ENCODE data around the gene ALCAM. TPM values are rescaled to one million over a fixed set of nuclear protein-coding genes. Genes with fewer than 3 reads are reported as not detected.
"Not testable (repeated sequence)": the region's sequence is repeated elsewhere in the genome, so short reads cannot be mapped to it uniquely, and the experiment has no call there.

Gene ALCAM
- polyA plus RNA-seq, 1 of the 3 experiments (the other 2 are of a cell fraction) = 58.3 TPM

DNA sequence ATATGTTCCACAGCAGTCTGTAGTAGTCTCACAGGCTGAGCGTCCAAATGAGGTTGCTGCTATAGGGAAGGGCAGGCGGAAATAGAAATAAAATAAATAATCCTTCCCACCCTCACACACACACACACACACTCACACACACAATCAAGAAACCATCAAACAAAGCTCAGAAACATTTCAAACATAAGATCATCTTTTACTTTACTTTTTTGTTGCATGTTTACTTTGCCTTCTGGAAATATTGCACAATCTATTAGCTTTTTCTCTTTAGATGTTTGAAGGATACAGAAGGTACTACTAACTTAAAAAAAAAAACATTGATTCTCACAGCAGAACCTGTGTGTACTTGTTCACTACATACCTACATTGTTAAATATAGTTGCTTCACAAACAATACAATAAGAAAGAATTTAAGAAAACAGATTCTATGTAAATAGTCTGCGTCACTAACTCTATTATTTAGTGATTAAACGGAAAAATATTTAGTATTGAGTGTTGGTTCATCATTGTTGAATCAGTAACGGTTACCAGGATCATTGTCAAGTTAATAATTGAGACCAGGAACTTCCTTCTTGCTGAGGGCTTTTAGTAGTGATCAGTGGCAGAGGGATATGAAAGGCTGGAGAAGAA is 20.5 kb downstream of the ALCAM start:
- H3F3A ChIP-seq (replicated peaks; ENCODE audit: insufficient read depth) = peaks cover 23% of the 10 kb centered on the region
- TF ChIP-seq, protein P1, sequence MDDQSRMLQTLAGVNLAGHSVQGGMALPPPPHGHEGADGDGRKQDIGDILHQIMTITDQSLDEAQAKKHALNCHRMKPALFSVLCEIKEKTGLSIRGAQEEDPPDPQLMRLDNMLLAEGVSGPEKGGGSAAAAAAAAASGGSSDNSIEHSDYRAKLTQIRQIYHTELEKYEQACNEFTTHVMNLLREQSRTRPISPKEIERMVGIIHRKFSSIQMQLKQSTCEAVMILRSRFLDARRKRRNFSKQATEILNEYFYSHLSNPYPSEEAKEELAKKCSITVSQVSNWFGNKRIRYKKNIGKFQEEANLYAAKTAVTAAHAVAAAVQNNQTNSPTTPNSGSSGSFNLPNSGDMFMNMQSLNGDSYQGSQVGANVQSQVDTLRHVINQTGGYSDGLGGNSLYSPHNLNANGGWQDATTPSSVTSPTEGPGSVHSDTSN (IDR thresholded peaks at IDR 0.05) = no peak
- TF ChIP-seq RAD21 (IDR thresholded peaks at IDR 0.05; ENCODE audit: low read length) (no peak), RFX5 (IDR thresholded peaks at IDR 0.05; ENCODE audit: low read length) (no peak), MEF2A (IDR thresholded peaks at IDR 0.05; ENCODE audit: borderline replicate concordance, low read depth) (no peak), FOXJ3 (CRISPR knock-in tag; IDR thresholded peaks at IDR 0.05) (no peak)
- TF ChIP-seq, protein P2, sequence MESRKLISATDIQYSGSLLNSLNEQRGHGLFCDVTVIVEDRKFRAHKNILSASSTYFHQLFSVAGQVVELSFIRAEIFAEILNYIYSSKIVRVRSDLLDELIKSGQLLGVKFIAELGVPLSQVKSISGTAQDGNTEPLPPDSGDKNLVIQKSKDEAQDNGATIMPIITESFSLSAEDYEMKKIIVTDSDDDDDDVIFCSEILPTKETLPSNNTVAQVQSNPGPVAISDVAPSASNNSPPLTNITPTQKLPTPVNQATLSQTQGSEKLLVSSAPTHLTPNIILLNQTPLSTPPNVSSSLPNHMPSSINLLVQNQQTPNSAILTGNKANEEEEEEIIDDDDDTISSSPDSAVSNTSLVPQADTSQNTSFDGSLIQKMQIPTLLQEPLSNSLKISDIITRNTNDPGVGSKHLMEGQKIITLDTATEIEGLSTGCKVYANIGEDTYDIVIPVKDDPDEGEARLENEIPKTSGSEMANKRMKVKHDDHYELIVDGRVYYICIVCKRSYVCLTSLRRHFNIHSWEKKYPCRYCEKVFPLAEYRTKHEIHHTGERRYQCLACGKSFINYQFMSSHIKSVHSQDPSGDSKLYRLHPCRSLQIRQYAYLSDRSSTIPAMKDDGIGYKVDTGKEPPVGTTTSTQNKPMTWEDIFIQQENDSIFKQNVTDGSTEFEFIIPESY (IDR thresholded peaks at IDR 0.05; ENCODE audit: borderline replicate concordance, low read depth) = no peak
- H3K79me2 ChIP-seq (ENCODE audit: insufficient read depth) = peaks cover 100% of the 10 kb centered on the region
- peaks cover 7% of the 10 kb centered on the region; the same call in 1 of the 2 replicates for H3K9me3 ChIP-seq
- no peaks in the 10 kb centered on the region for H3K9me2 ChIP-seq
- no peaks in the 10 kb centered on the region for H3K27me3 ChIP-seq (ENCODE audit: insufficient read depth)
- ChIA-PET CTCF (interaction anchor here (0.7 kb wide), 1 partner anchor 10 kb away, joined by 3 read pairs; no protein-coding TSS in a partner anchor), POLR2A (no interaction called here)
- H3K4me1 ChIP-seq (ENCODE audit: control insufficient read depth in 1 of 2, insufficient read depth in 2 of 2, low read depth in 1 of 2, low read length in 1 of 2) = peaks cover 0 to 18% of the 10 kb centered on the region in 2 experiments; a peak in 2 of 4 replicates
- peaks cover 2 to 32% of the 10 kb centered on the region in 2 experiments for H3K36me3 ChIP-seq (replicated peaks in 1 of 2; ENCODE audit: control insufficient read depth in 1 of 2, insufficient read depth in 2 of 2, low read length in 1 of 2)
- no peak for DNase-seq
- no peak overlapping the region for H2AFZ ChIP-seq (ENCODE audit: low read depth)
- H3K27ac ChIP-seq (ENCODE audit: low read depth in 2 of 2, low read length in 1 of 2) = peak overlapping the region; percentile 15 to 30
- H4K20me1 ChIP-seq (ENCODE audit: insufficient read depth) = peaks cover 17% of the 10 kb centered on the region
- no peak overlapping the region for H3K9ac ChIP-seq
- no peak overlapping the region for H3K4me2 ChIP-seq
- peak overlapping the region in 1 of 2 experiments; percentile 7; a peak in 1 of 4 replicates for H3K4me3 ChIP-seq (ENCODE audit: low read depth in 2 of 2, low read length in 1 of 2)
- 71% methylated on average over 5 of the region's 5 CpGs for whole genome bisulfite sequencing (ENCODE audit: low lambda C conversion rate)

DNA sequence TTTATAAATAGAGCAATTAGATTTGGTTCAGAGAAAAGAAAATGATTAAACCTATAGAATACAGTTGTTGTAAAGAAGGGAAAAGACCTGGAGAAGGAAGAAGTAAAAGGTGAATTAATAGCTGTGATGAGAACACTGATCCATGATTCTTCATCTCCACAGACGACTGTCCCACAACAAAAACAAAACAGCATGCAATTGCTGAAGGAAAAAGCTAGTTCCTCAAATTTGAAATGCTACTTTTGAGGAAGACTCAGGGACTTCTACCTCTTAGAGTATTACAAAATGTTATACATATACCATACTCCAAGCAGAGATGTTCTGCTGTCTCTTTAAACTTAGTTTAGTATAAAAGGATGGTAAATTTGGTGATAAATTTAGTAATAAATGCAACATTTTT is 21.5 kb downstream of the ALCAM start:
- H3K36me3 ChIP-seq (replicated peaks in 1 of 2; ENCODE audit: control insufficient read depth in 1 of 2, insufficient read depth in 2 of 2, low read length in 1 of 2) = peaks cover 2 to 39% of the 10 kb centered on the region in 2 experiments
- 72% methylated on average over 1 of the region's 1 CpG for WGBS (ENCODE audit: low lambda C conversion rate)
- CTCF ChIA-PET = interaction anchor here (1.1 kb wide), 1 partner anchor 129 kb away, joined by 3 read pairs; no protein-coding TSS in a partner anchor
- H4K20me1 ChIP-seq (ENCODE audit: insufficient read depth) = peaks cover 17% of the 10 kb centered on the region
- peak overlapping the region in 1 of 2 experiments; percentile 30; a peak in 2 of 4 replicates for H3K27ac ChIP-seq (ENCODE audit: low read depth in 2 of 2, low read length in 1 of 2)
- H3F3A ChIP-seq (replicated peaks; ENCODE audit: insufficient read depth) = peaks cover 26% of the 10 kb centered on the region
- peaks cover 100% of the 10 kb centered on the region for H3K79me2 ChIP-seq (ENCODE audit: insufficient read depth)
- H2AFZ ChIP-seq (ENCODE audit: low read depth) = no peak overlapping the region
- POLR2A ChIA-PET = no interaction called here
- DNase-seq = no peak
- no peaks in the 10 kb centered on the region for H3K9me2 ChIP-seq
- no peak overlapping the region for H3K4me2 ChIP-seq
- H3K27me3 ChIP-seq (ENCODE audit: insufficient read depth) = no peaks in the 10 kb centered on the region
- no peak overlapping the region for H3K9ac ChIP-seq
- H3K4me1 ChIP-seq (ENCODE audit: control insufficient read depth in 1 of 2, insufficient read depth in 2 of 2, low read depth in 1 of 2, low read length in 1 of 2) = peaks cover 0 to 18% of the 10 kb centered on the region in 2 experiments; a peak in 2 of 4 replicates
- no peak for TF ChIP-seq SIN3A (IDR thresholded peaks at IDR 0.05; ENCODE audit: borderline replicate concordance, low read depth, low read length)
- no peak for TF ChIP-seq RXRA (IDR thresholded peaks at IDR 0.05; ENCODE audit: borderline replicate concordance, low read depth)
- no peak for TF ChIP-seq RCOR1 (IDR thresholded peaks at IDR 0.05; ENCODE audit: low read length)
- no peak for TF ChIP-seq RAD21 (IDR thresholded peaks at IDR 0.05; ENCODE audit: low read length)
- TF ChIP-seq, protein P3, sequence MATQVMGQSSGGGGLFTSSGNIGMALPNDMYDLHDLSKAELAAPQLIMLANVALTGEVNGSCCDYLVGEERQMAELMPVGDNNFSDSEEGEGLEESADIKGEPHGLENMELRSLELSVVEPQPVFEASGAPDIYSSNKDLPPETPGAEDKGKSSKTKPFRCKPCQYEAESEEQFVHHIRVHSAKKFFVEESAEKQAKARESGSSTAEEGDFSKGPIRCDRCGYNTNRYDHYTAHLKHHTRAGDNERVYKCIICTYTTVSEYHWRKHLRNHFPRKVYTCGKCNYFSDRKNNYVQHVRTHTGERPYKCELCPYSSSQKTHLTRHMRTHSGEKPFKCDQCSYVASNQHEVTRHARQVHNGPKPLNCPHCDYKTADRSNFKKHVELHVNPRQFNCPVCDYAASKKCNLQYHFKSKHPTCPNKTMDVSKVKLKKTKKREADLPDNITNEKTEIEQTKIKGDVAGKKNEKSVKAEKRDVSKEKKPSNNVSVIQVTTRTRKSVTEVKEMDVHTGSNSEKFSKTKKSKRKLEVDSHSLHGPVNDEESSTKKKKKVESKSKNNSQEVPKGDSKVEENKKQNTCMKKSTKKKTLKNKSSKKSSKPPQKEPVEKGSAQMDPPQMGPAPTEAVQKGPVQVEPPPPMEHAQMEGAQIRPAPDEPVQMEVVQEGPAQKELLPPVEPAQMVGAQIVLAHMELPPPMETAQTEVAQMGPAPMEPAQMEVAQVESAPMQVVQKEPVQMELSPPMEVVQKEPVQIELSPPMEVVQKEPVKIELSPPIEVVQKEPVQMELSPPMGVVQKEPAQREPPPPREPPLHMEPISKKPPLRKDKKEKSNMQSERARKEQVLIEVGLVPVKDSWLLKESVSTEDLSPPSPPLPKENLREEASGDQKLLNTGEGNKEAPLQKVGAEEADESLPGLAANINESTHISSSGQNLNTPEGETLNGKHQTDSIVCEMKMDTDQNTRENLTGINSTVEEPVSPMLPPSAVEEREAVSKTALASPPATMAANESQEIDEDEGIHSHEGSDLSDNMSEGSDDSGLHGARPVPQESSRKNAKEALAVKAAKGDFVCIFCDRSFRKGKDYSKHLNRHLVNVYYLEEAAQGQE (IDR thresholded peaks at IDR 0.05; ENCODE audit: low read depth, low read length) = no peak
- no peak for TF ChIP-seq NRF1 (IDR thresholded peaks at IDR 0.05; ENCODE audit: low read depth, low read length)
- no peak overlapping the region for H3K4me3 ChIP-seq (ENCODE audit: low read depth in 2 of 2, low read length in 1 of 2)
- peaks cover 9% of the 10 kb centered on the region; the same call in 1 of the 2 replicates for H3K9me3 ChIP-seq

DNA sequence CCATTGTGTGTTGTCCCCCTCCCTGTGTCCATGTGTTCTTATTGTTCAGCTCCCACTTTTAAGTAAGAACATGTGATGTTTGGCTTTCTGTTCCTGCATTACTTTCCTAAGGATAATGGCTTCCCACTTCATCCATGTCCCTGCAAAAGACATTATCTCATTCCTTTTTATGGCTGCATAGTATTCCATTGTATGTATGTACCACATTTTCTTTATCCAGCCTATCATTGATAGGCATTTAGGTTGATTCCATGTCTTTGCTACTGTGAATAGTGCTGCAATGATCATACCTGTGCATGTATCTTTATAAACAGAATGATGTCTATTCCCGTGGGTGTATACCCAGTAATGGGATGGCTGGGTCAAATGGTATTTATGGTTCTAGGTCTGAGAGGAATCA is 23.1 kb downstream of the ALCAM start:
- H3K9me2 ChIP-seq; H3K9ac ChIP-seq; POLR2A ChIA-PET; H2AFZ ChIP-seq (ENCODE audit: low read depth); H3K27ac ChIP-seq (ENCODE audit: low read depth in 2 of 2, low read length in 1 of 2); H3K4me3 ChIP-seq (ENCODE audit: low read depth in 2 of 2, low read length in 1 of 2); CTCF ChIA-PET; DNase-seq; H3K4me2 ChIP-seq; H3K27me3 ChIP-seq (ENCODE audit: insufficient read depth): not testable (repeated sequence)
- peaks cover 26% of the 10 kb centered on the region for H3F3A ChIP-seq (replicated peaks; ENCODE audit: insufficient read depth)
- peaks cover 0 to 33% of the 10 kb centered on the region in 2 experiments for H3K36me3 ChIP-seq (replicated peaks in 1 of 2; ENCODE audit: control insufficient read depth in 1 of 2, insufficient read depth in 2 of 2, low read length in 1 of 2)
- peaks cover 17% of the 10 kb centered on the region; the same call in 1 of the 2 replicates for H4K20me1 ChIP-seq (ENCODE audit: insufficient read depth)
- H3K79me2 ChIP-seq (ENCODE audit: insufficient read depth) = peaks cover 100% of the 10 kb centered on the region
- WGBS (ENCODE audit: low lambda C conversion rate) = 85% methylated on average over 1 of the region's 1 CpG
- peaks cover 0 to 17% of the 10 kb centered on the region in 2 experiments; a peak in 2 of 4 replicates for H3K4me1 ChIP-seq (ENCODE audit: control insufficient read depth in 1 of 2, insufficient read depth in 2 of 2, low read depth in 1 of 2, low read length in 1 of 2)
- H3K9me3 ChIP-seq = peaks cover 11% of the 10 kb centered on the region; the same call in 1 of the 2 replicates

All from SK-N-SH (cell line).